Activated gamma-delta T cell treated with Interleukin-2 at 50 U/mL for 16 hours (primary cell): ENCODE data around the gene SGIP1.

Experiments used
- DNase-seq: peaks from one replicate; pipeline ENCODE4 v3.0.0-alpha.2; 2020

The SGIP1 gene

GRCh38 chr1:66533804-66534740 lies at the start of gene SGIP1:
SGIP1 (plus strand) TSS chr1:66534153; CDS start chr1:66534359, 206 bp downstream.
- no peak for DNase-seq

GRCh38 chr1:66489151-66489550 lies 44.8 kb upstream of the SGIP1 start:
- no peak for DNase-seq

GRCh38 chr1:66489972-66490601 lies 43.9 kb upstream of the SGIP1 start:
- DNase-seq, result no peak

GRCh38 chr1:66490816-66491215 lies 43.1 kb upstream of the SGIP1 start:
- DNase-seq, result no peak

- DNase-seq, result no peak
These were observed 41.5 kb upstream of the SGIP1 start for GRCh38 chr1:66492424-66492823.

- DNase-seq, result no peak
These were observed 40.2 kb upstream of the SGIP1 start for GRCh38 chr1:66493731-66494130.

GRCh38 chr1:66494482-66494881 lies 39.5 kb upstream of the SGIP1 start:
- no peak for DNase-seq

GRCh38 chr1:66495495-66495894 lies 38.5 kb upstream of the SGIP1 start:
- no peak for DNase-seq

GRCh38 chr1:66497910-66498309 lies 36.0 kb upstream of the SGIP1 start:
- DNase-seq, result no peak

- no peak for DNase-seq
These were observed 33.7 kb upstream of the SGIP1 start for GRCh38 chr1:66500301-66500700.

GRCh38 chr1:66502086-66502485 lies 31.9 kb upstream of the SGIP1 start:
- DNase-seq, result no peak

GRCh38 chr1:66503841-66504470 lies 30.0 kb upstream of the SGIP1 start:
- DNase-seq, result no peak

GRCh38 chr1:66505671-66506392 lies 28.1 kb upstream of the SGIP1 start:
- no peak for DNase-seq

- DNase-seq, result no peak
These were observed 27.6 kb upstream of the SGIP1 start for GRCh38 chr1:66506393-66506687.

GRCh38 chr1:66506991-66507390 lies 27.0 kb upstream of the SGIP1 start:
- DNase-seq, result no peak

GRCh38 chr1:66510407-66510806 lies 23.5 kb upstream of the SGIP1 start:
- no peak for DNase-seq

- DNase-seq, result no peak
These were observed 22.8 kb upstream of the SGIP1 start for GRCh38 chr1:66511118-66511517.

GRCh38 chr1:66517959-66518358 lies 16.0 kb upstream of the SGIP1 start:
- no peak for DNase-seq

GRCh38 chr1:66518654-66519053 lies 15.3 kb upstream of the SGIP1 start:
- DNase-seq, result no peak

- DNase-seq, result no peak
These were observed 14.0 kb upstream of the SGIP1 start for GRCh38 chr1:66519992-66520391.

GRCh38 chr1:66520655-66521054 lies 13.3 kb upstream of the SGIP1 start:
- DNase-seq, result no peak

- no peak for DNase-seq
These were observed 12.1 kb upstream of the SGIP1 start for GRCh38 chr1:66521721-66522365.

- DNase-seq, result no peak
These were observed 10.4 kb upstream of the SGIP1 start for GRCh38 chr1:66523562-66523961.
